GM06990 (cell line): Measurements from ENCODE around the gene METTL13.

Experiments
- DNase-seq: peaks from one replicate; pipeline ENCODE4 v3.0.0-alpha.2; 2011; ENCODE audit not compliant: insufficient read length; ENCODE audit errors: extremely low read depth
- H3K27me3 ChIP-seq: replicated peaks from 2 replicates; pipeline ENCODE4 v1.6.0; 2011; ENCODE audit warnings: low read length; ENCODE audit not compliant: control insufficient read depth, insufficient read depth
- H3K36me3 ChIP-seq: 2 replicates; pipeline ENCODE4 v1.5.1; 2011; ENCODE audit warnings: low read length; ENCODE audit not compliant: control insufficient read depth, insufficient read depth
- H3K4me3 ChIP-seq: replicated peaks from 2 replicates; pipeline ENCODE4 v1.5.1; 2011; ENCODE audit warnings: low read depth, mild to moderate bottlenecking, control low read depth, low read length
- CTCF ChIP-seq: IDR thresholded peaks from 2 replicates; pipeline ENCODE4 v1.5.1; 2011; ENCODE audit warnings: low read length, control low read depth, mild to moderate bottlenecking, inconsistent platforms; ENCODE audit not compliant: insufficient read depth, poor library complexity, severe bottlenecking

Gene METTL13

GRCh38 chr1:171800851-171801250, 19.4 kb downstream of the METTL13 start:
- Histone ChIP-seq H3K4me3 (no peak overlapping the region), H3K27me3 (no peaks in the 10 kb centered on the region)

GRCh38 chr1:171801487-171801891, 20.0 kb downstream of the METTL13 start:
- DNase-seq = no peak
- H3K27me3 ChIP-seq = no peaks in the 10 kb centered on the region
- H3K36me3 ChIP-seq = peaks cover 4% of the 10 kb centered on the region
- TF ChIP-seq CTCF = peak; percentile 67
- H3K4me3 ChIP-seq = no peak overlapping the region

More at GRCh38 chr1:171800851-171801250, 19.4 kb downstream of the METTL13 start:
- TF ChIP-seq CTCF = no peak
- H3K36me3 ChIP-seq = peaks cover 7% of the 10 kb centered on the region
- DNase-seq = no peak

GRCh38 chr1:171802207-171802606, 20.7 kb downstream of the METTL13 start:
- H3K4me3 ChIP-seq = no peak overlapping the region
- H3K27me3 ChIP-seq = no peaks in the 10 kb centered on the region
- no peak for DNase-seq
- no peak for TF ChIP-seq CTCF
- no peaks in the 10 kb centered on the region; the same call in none of the 2 replicates for H3K36me3 ChIP-seq

- Histone ChIP-seq H3K36me3 (no peaks in the 10 kb centered on the region; the same call in 1 of the 2 replicates), H3K4me3 (no peak overlapping the region), H3K27me3 (no peaks in the 10 kb centered on the region)
- no peak for DNase-seq
- no peak for TF ChIP-seq CTCF
These were observed 21.6 kb downstream of the METTL13 start for GRCh38 chr1:171803045-171803444.

GRCh38 chr1:171803461-171804022, 22.1 kb downstream of the METTL13 start:
- Histone ChIP-seq H3K36me3 (no peaks in the 10 kb centered on the region; the same call in 1 of the 2 replicates), H3K27me3 (no peaks in the 10 kb centered on the region), H3K4me3 (no peak overlapping the region)
- no peak for DNase-seq
- no peak for TF ChIP-seq CTCF
